RWPE1 (cell line): ENCODE measurements around the gene KITLG.

Experiments
- CTCF ChIA-PET: fragments of 350-600 bp; sonication (Branson Sonifier 250); formaldehyde crosslinking; extraction: SDS; loops from one replicate; lab custom pipeline; 2021; lab: Yijun Ruan, JAX
- POLR2A ChIA-PET: fragments of 400-600 bp; formaldehyde crosslinking; extraction: SDS; loops from one replicate; lab custom pipeline; 2020; ENCODE audit warnings: antibody characterized with exemption; ENCODE audit not compliant: low non-redundant PET; lab: Yijun Ruan, JAX
- DNase-seq: peaks from one replicate; pipeline ENCODE4 v3.0.0; 2012; ENCODE audit warnings: low spot score
- H3K27ac ChIP-seq: fragments of 450-650 bp; 2 replicates; pipeline ENCODE4 v1.5.1; 2017
- TF ChIP-seq, protein P1 (sequence below): fragments of 450-650 bp; conservative IDR thresholded peaks from 2 replicates; pipeline ENCODE4 v1.5.1; 2017; ENCODE audit warnings: low read depth, mild to moderate bottlenecking

The KITLG gene

DNA sequence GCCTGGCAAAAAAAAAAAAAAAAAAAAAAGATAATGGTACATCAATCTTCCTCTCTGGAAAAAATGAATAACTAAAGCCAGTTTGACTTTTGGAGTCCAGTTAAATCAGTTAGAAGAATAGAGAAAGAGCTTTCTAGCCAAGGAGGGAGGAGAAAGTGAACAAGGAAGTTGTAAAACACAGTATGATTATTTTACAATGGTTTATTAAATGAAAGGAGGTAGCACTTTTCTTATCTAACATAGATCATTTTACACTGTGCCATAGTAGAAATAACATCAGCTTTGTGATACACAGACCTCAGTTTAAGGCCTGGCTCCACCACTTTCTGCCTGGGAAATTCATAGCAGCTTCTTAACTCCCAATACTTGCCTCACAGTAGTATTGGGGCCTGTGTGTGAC lies 15.4 kb upstream of the KITLG start:
- H3K27ac ChIP-seq = no peak overlapping the region
- POLR2A ChIA-PET = no interaction called here
- TF ChIP-seq, protein P1, sequence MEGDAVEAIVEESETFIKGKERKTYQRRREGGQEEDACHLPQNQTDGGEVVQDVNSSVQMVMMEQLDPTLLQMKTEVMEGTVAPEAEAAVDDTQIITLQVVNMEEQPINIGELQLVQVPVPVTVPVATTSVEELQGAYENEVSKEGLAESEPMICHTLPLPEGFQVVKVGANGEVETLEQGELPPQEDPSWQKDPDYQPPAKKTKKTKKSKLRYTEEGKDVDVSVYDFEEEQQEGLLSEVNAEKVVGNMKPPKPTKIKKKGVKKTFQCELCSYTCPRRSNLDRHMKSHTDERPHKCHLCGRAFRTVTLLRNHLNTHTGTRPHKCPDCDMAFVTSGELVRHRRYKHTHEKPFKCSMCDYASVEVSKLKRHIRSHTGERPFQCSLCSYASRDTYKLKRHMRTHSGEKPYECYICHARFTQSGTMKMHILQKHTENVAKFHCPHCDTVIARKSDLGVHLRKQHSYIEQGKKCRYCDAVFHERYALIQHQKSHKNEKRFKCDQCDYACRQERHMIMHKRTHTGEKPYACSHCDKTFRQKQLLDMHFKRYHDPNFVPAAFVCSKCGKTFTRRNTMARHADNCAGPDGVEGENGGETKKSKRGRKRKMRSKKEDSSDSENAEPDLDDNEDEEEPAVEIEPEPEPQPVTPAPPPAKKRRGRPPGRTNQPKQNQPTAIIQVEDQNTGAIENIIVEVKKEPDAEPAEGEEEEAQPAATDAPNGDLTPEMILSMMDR = no peak
- no peak for DNase-seq
- CTCF ChIA-PET = no interaction called here

DNA sequence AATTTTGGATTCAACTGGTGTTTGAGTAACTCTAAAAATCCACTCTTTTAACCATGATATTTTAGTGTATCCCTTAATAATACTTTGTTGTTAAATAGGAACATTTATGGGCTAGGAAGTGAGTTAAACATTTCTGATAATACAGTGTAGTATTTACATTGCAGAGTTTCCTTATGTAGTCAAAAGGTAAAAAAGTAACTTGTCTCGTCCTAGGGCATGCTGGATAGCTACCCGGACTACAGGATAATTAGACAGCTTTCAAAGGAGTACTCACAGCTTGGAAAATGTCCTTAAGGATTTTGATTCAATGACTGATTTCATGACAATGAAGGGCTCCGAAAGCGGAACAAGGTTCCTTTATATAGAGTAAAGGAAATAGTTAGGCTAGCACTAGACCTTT lies 14.5 kb upstream of the KITLG start:
- H3K27ac ChIP-seq = no peak overlapping the region
- DNase-seq = no peak
- TF ChIP-seq, protein P1 = no peak
- ChIA-PET POLR2A (no interaction called here), CTCF (no interaction called here)

- ChIA-PET POLR2A (no interaction called here), CTCF (no interaction called here)
- TF ChIP-seq, protein P1 = no peak
- no peak for DNase-seq
- no peak overlapping the region for H3K27ac ChIP-seq
Measured at GRCh38 chr12:88591343-88591742, 11.1 kb upstream of the KITLG start.

DNA sequence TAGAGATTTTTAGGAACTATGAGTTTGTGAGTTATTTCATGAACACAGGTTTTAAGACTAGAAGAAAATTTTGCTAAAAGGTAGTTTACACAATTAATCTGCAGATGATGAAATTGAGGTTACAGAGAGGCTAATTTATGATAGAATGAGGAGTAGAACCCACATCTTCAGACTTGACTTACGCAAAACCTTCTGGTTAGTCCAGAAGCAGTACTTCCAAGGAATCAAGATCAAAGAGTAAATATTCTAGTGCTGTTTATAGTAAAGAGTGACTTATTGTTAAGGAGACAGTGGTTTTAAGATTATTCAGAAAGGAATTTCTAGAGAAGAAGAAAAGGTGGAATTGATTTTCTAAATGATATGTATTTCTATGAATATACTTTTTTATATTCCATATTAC lies 10.6 kb upstream of the KITLG start:
- no peak for DNase-seq
- ChIA-PET CTCF (no interaction called here), POLR2A (no interaction called here)
- H3K27ac ChIP-seq = no peak overlapping the region
- TF ChIP-seq, protein P1 = no peak

DNA sequence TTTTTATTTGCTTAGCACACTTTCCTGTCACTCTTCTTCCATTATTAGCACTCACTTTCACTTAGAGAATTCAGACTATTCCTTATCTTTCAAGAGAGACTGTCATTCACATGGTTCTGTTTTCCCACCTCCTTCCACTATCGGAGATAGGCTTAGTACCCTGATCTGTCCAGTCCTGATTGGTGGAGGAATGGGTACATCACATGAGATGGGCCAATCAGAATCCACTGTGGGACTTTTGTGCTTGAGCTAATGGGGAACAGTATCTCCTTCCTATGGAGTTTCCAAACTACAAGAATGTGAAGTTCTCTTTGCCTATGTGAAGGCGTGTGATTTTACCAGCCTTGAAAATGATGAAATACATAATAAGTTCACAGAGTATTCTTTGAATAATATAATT lies 4.8 kb upstream of the KITLG start:
- no peak overlapping the region for H3K27ac ChIP-seq
- DNase-seq = no peak
- ChIA-PET POLR2A (no interaction called here), CTCF (no interaction called here)
- TF ChIP-seq, protein P1 = no peak

- ChIA-PET POLR2A (no interaction called here), CTCF (interaction anchor here (0.5 to 2.0 kb wide), 14 partner anchors 18 to 1871 kb away, joined by 3 to 16 read pairs (median 3); no protein-coding TSS in a partner anchor)
- TF ChIP-seq, protein P1 = no peak
- DNase-seq = peak; percentile 60
- H3K27ac ChIP-seq = peak overlapping the region; percentile 89
Measured at GRCh38 chr12:88579601-88580050, 645 bp downstream of the KITLG start.
